Omental fat pad (tissue), 4 donors: ENCODE results near the gene KIF25. TPM values are rescaled to one million over a fixed set of nuclear protein-coding genes. Genes with fewer than 3 reads are reported as not detected.
A peak's percentile ranks its signal among the peaks of the same experiment; 100 is the strongest.

Source experiments
- ATAC-seq: fragments of 150-250 bp; one replicate; pipeline ENCODE4 v1.9.1; 2016; ENCODE audit warnings: mild to moderate bottlenecking, moderate library complexity; ENCODE audit not compliant: low FRiP score
- DNase-seq: peaks from one replicate; pipeline ENCODE4 v3.0.0-alpha.2; 2019; ENCODE audit warnings: low spot score
- total RNA-seq, 4 donors: library from RNA; depleted of rRNA; stranded (reverse); fragments of >200 nt; gene quantifications; one replicate each; pipeline ENCODE4 v1.1.0, GENCODE V29; 2016
- TF ChIP-seq, protein P1 (sequence below), 3 donors: fragments of 450-650 bp; IDR thresholded peaks; one replicate each; pipeline ENCODE4 v1.5.1; 2016 to 2017; ENCODE audit warnings: antibody characterized with exemption in 3 of 3, mild to moderate bottlenecking in 3 of 3, moderate library complexity in 2 of 3

Gene KIF25
- total RNA-seq, 4 donors from 2014 or later = 0.38 to 0.60 TPM; not detected in 2

DNA sequence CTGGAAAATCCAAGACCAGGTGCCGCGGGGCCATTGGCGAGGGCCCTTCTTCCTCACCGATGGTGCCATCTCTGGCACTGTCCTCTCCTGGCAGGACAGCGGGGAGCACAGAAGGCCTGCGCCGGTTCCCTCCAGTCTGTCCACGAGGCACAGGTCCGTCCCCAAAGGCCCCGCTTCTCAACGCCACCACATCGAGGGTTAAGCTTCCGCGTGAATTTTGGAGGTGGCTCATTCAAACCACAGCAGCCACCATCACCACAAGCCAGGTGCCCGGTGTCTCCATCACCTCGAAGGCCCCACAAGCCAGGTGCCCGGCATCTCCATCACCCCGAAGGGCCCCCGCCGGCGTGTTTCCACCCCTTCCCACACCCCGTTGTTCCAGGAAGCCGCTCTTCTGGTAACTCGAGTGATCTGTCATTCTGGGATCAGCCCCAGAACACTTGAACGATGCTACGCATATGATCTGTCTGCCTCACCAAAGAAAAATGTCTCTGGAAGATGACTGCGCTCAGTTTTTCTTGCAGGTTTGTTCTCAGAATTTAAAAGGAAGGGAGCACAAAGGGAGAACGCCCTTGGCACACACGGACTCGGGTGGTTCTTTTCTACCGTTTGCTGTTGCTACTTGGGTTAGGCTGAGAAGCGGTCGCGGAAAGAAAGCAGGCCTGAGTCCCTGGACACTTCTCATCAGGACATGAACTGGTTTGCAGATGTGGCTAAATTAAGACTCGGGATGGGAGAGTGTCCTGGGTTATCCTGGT lies 9.9 kb upstream of the KIF25 start:
- DNase-seq = no peak
- TF ChIP-seq, protein P1, sequence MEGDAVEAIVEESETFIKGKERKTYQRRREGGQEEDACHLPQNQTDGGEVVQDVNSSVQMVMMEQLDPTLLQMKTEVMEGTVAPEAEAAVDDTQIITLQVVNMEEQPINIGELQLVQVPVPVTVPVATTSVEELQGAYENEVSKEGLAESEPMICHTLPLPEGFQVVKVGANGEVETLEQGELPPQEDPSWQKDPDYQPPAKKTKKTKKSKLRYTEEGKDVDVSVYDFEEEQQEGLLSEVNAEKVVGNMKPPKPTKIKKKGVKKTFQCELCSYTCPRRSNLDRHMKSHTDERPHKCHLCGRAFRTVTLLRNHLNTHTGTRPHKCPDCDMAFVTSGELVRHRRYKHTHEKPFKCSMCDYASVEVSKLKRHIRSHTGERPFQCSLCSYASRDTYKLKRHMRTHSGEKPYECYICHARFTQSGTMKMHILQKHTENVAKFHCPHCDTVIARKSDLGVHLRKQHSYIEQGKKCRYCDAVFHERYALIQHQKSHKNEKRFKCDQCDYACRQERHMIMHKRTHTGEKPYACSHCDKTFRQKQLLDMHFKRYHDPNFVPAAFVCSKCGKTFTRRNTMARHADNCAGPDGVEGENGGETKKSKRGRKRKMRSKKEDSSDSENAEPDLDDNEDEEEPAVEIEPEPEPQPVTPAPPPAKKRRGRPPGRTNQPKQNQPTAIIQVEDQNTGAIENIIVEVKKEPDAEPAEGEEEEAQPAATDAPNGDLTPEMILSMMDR (IDR thresholded peaks at IDR 0.05) = no peak
- no peak for ATAC-seq

DNA sequence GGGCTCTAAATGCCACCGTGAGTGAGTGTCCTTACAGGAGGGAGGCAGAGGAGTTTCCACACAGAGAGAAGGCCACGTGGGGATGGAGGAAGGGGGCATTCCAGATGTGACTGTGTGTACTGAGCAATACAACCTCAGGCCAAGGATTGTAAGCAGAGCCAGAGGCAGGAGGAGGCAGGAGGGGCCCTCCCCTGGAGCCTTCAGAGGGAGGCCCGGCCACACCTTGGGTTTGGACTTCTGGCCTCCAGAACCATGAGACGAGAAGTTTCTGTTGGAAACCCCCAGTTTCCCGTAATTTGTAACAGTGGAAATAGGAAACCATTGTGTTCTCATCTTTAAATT lies 9.3 kb upstream of the KIF25 start:
- no peak for DNase-seq
- TF ChIP-seq, protein P1 (IDR thresholded peaks at IDR 0.05) = no peak
- no peak for ATAC-seq

DNA sequence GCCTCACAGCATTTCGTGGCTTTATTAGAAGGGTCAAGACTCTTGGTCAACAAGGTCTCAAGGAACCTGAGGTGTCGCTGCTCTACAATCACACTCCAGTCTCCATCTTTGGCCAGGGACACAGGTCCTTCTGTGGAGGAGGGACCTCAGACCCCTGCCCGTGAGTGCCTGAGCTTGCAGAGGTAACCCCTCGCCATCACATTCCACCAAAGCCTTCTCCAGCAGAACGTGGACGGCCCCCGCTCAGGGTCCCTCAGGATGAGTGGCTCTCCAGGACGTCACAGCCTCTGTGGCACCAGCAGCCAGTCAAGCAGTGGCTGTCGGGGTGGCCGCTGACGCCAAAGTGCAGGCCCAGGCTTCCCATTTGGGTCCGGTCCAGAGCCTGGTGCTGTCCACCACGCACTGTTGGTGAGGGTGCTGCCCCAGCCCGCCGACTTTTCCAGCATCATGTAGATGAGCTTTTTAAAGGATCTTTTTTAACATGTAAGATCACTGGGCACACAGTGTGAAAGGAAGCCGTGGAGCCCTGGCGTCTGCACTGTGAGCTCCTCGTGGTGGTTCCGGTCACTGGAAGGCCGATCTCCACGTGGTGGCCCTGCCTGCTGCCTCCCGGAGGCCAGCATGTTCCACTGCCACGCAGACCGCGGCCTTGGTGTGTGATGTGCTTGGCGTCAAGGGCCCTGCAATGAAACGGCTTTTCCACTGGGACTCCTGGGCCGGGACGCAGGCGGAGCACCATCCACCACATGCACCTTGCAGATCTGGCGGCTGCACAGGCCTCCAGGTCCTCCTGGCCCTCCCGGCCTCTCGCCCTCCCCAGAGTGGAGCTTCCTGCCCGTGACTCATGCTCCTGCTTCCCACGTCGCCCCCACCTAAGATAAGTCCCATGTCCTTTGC lies 8.3 kb upstream of the KIF25 start:
- ATAC-seq = no peak
- DNase-seq = no peak
- TF ChIP-seq, protein P1 (IDR thresholded peaks at IDR 0.05) = no peak

DNA sequence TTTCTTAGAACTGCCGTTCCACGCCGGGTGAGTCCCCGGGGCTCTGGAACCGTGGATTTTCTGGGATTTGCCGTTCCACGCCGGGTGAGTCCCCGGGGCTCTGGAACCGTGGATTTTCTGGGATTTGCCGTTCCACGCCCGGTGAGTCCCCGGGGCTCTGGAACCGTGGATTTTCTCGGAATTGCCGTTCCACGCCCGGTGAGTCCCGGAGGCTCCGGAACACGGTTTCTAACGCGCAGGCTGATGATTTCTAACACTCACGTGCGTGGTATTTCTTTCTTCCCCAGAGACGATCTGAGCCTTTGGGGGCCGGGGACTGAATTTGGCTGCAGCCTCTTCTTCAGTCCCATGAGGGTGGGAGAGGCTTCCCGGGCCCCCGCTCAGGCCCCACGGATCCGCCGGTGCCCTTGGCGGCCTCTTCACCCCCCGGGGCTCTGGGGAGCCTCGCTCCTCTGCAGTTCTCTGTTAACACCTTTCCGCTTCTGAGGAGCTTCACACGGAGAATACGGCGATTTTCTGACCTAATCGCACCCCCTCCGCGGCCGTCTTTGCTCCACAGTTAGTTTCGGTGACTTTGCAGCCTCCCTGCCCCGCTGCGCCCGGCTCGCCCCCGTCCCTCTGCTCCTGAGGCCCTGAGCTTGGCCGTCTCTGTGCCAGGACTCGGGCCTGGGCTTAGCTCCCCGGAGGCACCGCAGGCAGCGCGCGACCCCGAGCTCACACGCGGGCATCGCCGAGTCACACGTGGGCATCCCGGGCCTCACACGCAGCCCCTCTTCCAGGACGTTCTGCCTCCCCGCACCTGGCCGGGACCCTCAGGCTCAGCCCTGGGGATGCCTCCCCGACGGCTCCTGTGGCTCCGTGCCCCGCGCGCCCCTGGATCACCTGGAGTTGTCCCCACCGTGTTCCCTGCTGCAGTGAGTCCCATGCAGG lies 7.2 kb upstream of the KIF25 start:
- no peak for DNase-seq
- no peak for ATAC-seq
- TF ChIP-seq, protein P1 (IDR thresholded peaks at IDR 0.05) = no peak

DNA sequence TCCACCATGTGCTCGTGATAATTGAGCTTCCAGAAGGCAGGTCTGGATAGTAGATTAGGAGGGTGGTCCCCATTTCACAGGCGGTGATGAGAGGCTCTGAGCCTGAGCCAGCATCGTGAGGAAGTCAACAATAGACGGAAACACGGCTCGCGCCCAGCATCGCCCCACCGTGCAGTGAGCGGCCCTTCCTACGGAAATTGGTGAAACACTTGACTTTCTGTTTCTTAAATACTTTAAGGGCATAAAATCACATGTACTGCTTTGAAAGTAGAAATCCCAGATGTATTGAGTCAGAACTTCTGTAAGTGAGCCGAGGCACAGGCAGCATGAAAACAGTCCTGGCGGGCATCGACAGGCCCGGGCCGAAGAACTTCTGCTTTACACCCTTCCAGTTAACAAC lies 4.3 kb upstream of the KIF25 start:
- no peak for DNase-seq
- TF ChIP-seq, protein P1 (IDR thresholded peaks at IDR 0.05) = no peak
- ATAC-seq = peak; percentile 22

DNA sequence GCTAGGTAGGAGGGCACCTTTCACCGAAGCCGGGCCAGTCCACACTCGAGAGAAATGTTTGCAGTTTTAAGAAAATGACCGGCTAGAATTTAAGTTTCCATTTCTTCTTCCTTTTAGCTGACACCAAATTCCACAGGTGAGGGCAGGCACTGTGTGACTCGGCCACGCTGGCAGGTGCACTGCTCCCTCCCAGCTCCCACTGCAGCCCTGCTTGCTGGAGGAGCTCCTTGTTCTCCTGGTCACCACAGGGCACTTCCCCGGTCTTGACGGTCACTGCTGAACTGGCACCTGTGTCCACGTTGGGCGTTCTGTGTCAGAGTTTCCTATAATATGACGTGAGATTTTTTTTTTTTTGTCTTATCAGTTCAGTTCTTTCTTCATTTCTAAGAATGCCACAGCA lies 3.6 kb upstream of the KIF25 start:
- DNase-seq (no peak), ATAC-seq (no peak)
- TF ChIP-seq, protein P1 (IDR thresholded peaks at IDR 0.05) = no peak
